SIG-M5 treated with dmso at 0.1 percent for 504 hours (cell line): ENCODE data around the gene KIF12.

Source experiments
- DNase-seq: peaks from one replicate; lab custom pipeline; 2025; ENCODE audit not compliant: unreplicated experiment; lab: John Stamatoyannopoulos, UW

Gene KIF12

GRCh38 chr9:114070188-114071103, 28.6 kb downstream of the KIF12 start:
- DNase-seq = no peak

- DNase-seq = no peak
Observed at GRCh38 chr9:114069476-114070187, 29.5 kb downstream of the KIF12 start.

- no peak for DNase-seq
Observed at GRCh38 chr9:114065304-114065703, 33.8 kb downstream of the KIF12 start.

- no peak for DNase-seq
Observed at GRCh38 chr9:114061830-114062474, 37.1 kb downstream of the KIF12 start.

GRCh38 chr9:114061292-114061691, 37.8 kb downstream of the KIF12 start:
- DNase-seq = no peak

- no peak for DNase-seq
Observed at GRCh38 chr9:114060711-114061110, 38.4 kb downstream of the KIF12 start.

- DNase-seq = no peak
Observed at GRCh38 chr9:114060070-114060469, 39.0 kb downstream of the KIF12 start.

- DNase-seq = no peak
Observed at GRCh38 chr9:114059047-114059803, 39.9 kb downstream of the KIF12 start.

GRCh38 chr9:114058688-114059046, 40.4 kb downstream of the KIF12 start:
- no peak for DNase-seq

- no peak for DNase-seq
Observed at GRCh38 chr9:114057161-114057885, 41.8 kb downstream of the KIF12 start.

- no peak for DNase-seq
Observed at GRCh38 chr9:114056527-114056926, 42.6 kb downstream of the KIF12 start.

GRCh38 chr9:114055894-114056293, 43.2 kb downstream of the KIF12 start:
- DNase-seq = no peak

GRCh38 chr9:114055061-114055460, 44.0 kb downstream of the KIF12 start:
- no peak for DNase-seq

- DNase-seq = no peak
Observed at GRCh38 chr9:114054191-114054690, 44.9 kb downstream of the KIF12 start.

- DNase-seq = no peak
Observed at GRCh38 chr9:114053246-114054005, 45.7 kb downstream of the KIF12 start.

GRCh38 chr9:114051706-114052105, 47.4 kb downstream of the KIF12 start:
- DNase-seq = no peak

GRCh38 chr9:114051281-114051680, 47.8 kb downstream of the KIF12 start:
- no peak for DNase-seq

GRCh38 chr9:114050646-114051045, 48.4 kb downstream of the KIF12 start:
- no peak for DNase-seq

- no peak for DNase-seq
Observed at GRCh38 chr9:114050226-114050568, 48.9 kb downstream of the KIF12 start.
